HEK293T (cell line): ENCODE results near the gene ADIPOR1.

Experiments used
- CTCF ChIA-PET: fragments of 350-600 bp; formaldehyde crosslinking; extraction: SDS; loops from one replicate; lab custom pipeline; 2021; ENCODE audit warnings: antibody characterized with exemption, inconsistent platforms; lab: Yijun Ruan, JAX
- POLR2A ChIA-PET: fragments of 350-600 bp; formaldehyde crosslinking; extraction: SDS; loops from one replicate; lab custom pipeline; 2020; ENCODE audit warnings: antibody characterized with exemption, inconsistent platforms; lab: Yijun Ruan, JAX
- DNase-seq: peaks from one replicate; pipeline ENCODE4 v3.0.0; 2012; ENCODE audit warnings: mixed read lengths; ENCODE audit errors: extremely low spot score
- ARNT ChIP-seq: fragments of 450-650 bp; IDR thresholded peaks from 2 replicates; pipeline ENCODE4 v1.6.1; 2017; ENCODE audit warnings: mild to moderate bottlenecking
- BHLHE40 ChIP-seq: fragments of 450-650 bp; IDR thresholded peaks from 2 replicates; pipeline ENCODE4 v1.6.1; 2016; ENCODE audit warnings: mild to moderate bottlenecking, moderate library complexity, borderline replicate concordance
- CTBP1 ChIP-seq: fragments of 450-650 bp; IDR thresholded peaks from 2 replicates; pipeline ENCODE4 v1.6.1; 2016; ENCODE audit warnings: borderline replicate concordance
- ELF4 ChIP-seq: fragments of 450-650 bp; IDR thresholded peaks from 2 replicates; pipeline ENCODE4 v1.6.1; 2017; ENCODE audit warnings: antibody characterized with exemption
- FOXA1 ChIP-seq: fragments of 450-650 bp; IDR thresholded peaks from 2 replicates; pipeline ENCODE4 v1.6.1; 2016; ENCODE audit warnings: mild to moderate bottlenecking
- FOXK2 ChIP-seq: fragments of 450-650 bp; IDR thresholded peaks from 2 replicates; pipeline ENCODE4 v1.6.1; 2016; ENCODE audit warnings: mild to moderate bottlenecking
- FOXM1 ChIP-seq: fragments of 450-650 bp; IDR thresholded peaks from 2 replicates; pipeline ENCODE4 v1.6.1; 2017; ENCODE audit warnings: mild to moderate bottlenecking, borderline replicate concordance
- HDGF ChIP-seq: fragments of 450-650 bp; IDR thresholded peaks from 2 replicates; pipeline ENCODE4 v1.6.1; 2017; ENCODE audit warnings: antibody characterized with exemption, borderline replicate concordance
- L3MBTL2 ChIP-seq: fragments of 450-650 bp; conservative IDR thresholded peaks from 2 replicates; pipeline ENCODE4 v1.6.1; 2016; ENCODE audit warnings: mild to moderate bottlenecking
- LEF1 ChIP-seq: fragments of 450-650 bp; IDR thresholded peaks from 2 replicates; pipeline ENCODE4 v1.6.1; 2017; ENCODE audit warnings: mild to moderate bottlenecking, borderline replicate concordance
- NFRKB ChIP-seq: fragments of 450-650 bp; IDR thresholded peaks from 2 replicates; pipeline ENCODE4 v1.6.1; 2016; ENCODE audit warnings: mild to moderate bottlenecking, moderate library complexity
- PKNOX1 ChIP-seq: fragments of 450-650 bp; IDR thresholded peaks from 2 replicates; pipeline ENCODE4 v1.6.1; 2016
- SP1 ChIP-seq: fragments of 450-650 bp; IDR thresholded peaks from 2 replicates; pipeline ENCODE4 v1.6.1; 2017
- SUZ12 ChIP-seq: fragments of 450-650 bp; IDR thresholded peaks from 2 replicates; pipeline ENCODE4 v1.6.1; 2016; ENCODE audit warnings: mild to moderate bottlenecking
- TARDBP ChIP-seq: fragments of 450-650 bp; IDR thresholded peaks from 2 replicates; pipeline ENCODE4 v1.6.1; 2016
- ZNF384 ChIP-seq: fragments of 450-650 bp; IDR thresholded peaks from 2 replicates; pipeline ENCODE4 v1.6.1; 2016

The ADIPOR1 gene

GRCh38 chr1:202952099-202952498 lies 6.0 kb downstream of the ADIPOR1 start:
- POLR2A ChIA-PET: no interaction called here

GRCh38 chr1:202951437-202951836 lies 6.7 kb downstream of the ADIPOR1 start:
- ChIA-PET CTCF (interaction anchor here (1.1 kb wide), 1 partner anchor 8 kb away, joined by 3 read pairs; no protein-coding TSS in a partner anchor), POLR2A (no interaction called here)
- DNase-seq: no peak
- TF ChIP-seq BHLHE40: no peak
- no peak for TF ChIP-seq L3MBTL2
- TF ChIP-seq HDGF: no peak
- TF ChIP-seq LEF1: no peak
- no peak for TF ChIP-seq FOXA1
- TF ChIP-seq FOXM1: no peak
- TF ChIP-seq PKNOX1: no peak
- TF ChIP-seq CTBP1: no peak
- TF ChIP-seq TARDBP: no peak
- no peak for TF ChIP-seq SUZ12
- TF ChIP-seq NFRKB: no peak
- TF ChIP-seq ELF4: no peak
- TF ChIP-seq ARNT: no peak
- no peak for TF ChIP-seq ZNF384
- no peak for TF ChIP-seq FOXK2
- TF ChIP-seq SP1: no peak

More at GRCh38 chr1:202952099-202952498, 6.0 kb downstream of the ADIPOR1 start:
- no peak for TF ChIP-seq ELF4
- TF ChIP-seq NFRKB: no peak
- TF ChIP-seq CTBP1: no peak
- TF ChIP-seq LEF1: no peak
- TF ChIP-seq HDGF: no peak
- no peak for TF ChIP-seq FOXK2
- no peak for TF ChIP-seq ZNF384
- no peak for DNase-seq
- CTCF ChIA-PET: interaction anchor here (1.1 kb wide), 1 partner anchor 9 kb away, joined by 3 read pairs; no protein-coding TSS in a partner anchor

GRCh38 chr1:202945483-202945882 lies 12.6 kb downstream of the ADIPOR1 start:
- TF ChIP-seq BHLHE40 (no peak), SUZ12 (no peak), ZNF384 (no peak), NFRKB (no peak), FOXM1 (no peak), TARDBP (no peak), LEF1 (no peak), ARNT (no peak), ELF4 (no peak), CTBP1 (no peak), L3MBTL2 (no peak), HDGF (no peak), PKNOX1 (no peak), FOXA1 (no peak), FOXK2 (no peak), SP1 (no peak)
- ChIA-PET POLR2A (interaction anchor here (2.2 kb wide), 1 partner anchor 14 kb away, joined by 9 read pairs; no protein-coding TSS in a partner anchor), CTCF (interaction anchor here (0.7 kb wide), 1 partner anchor 26 kb away, joined by 6 read pairs; no protein-coding TSS in a partner anchor)
- DNase-seq: no peak

- POLR2A ChIA-PET: interaction anchor here (1.3 to 2.2 kb wide), 2 partner anchors 9 to 15 kb away, joined by 3 to 9 read pairs; no protein-coding TSS in a partner anchor
- CTCF ChIA-PET: interaction anchor here (1.1 kb wide), 1 partner anchor 17 kb away, joined by 3 read pairs; the partner anchor contains the start of gene KLHL12
- no peak for DNase-seq
- TF ChIP-seq L3MBTL2: no peak
- TF ChIP-seq ELF4: no peak
- no peak for TF ChIP-seq ARNT
Measured at GRCh38 chr1:202944438-202944921, 13.6 kb downstream of the ADIPOR1 start.

- DNase-seq: no peak
- ChIA-PET CTCF (no interaction called here), POLR2A (no interaction called here)
- TF ChIP-seq FOXA1 (no peak), TARDBP (no peak), BHLHE40 (no peak), L3MBTL2 (no peak), NFRKB (no peak), HDGF (no peak), FOXK2 (no peak), ZNF384 (no peak), ELF4 (no peak)
Measured at GRCh38 chr1:202942426-202942825, 15.7 kb downstream of the ADIPOR1 start.

- DNase-seq: no peak
- ChIA-PET POLR2A (no interaction called here), CTCF (no interaction called here)
- TF ChIP-seq CTBP1: no peak
- no peak for TF ChIP-seq FOXK2
- no peak for TF ChIP-seq BHLHE40
- TF ChIP-seq ARNT: no peak
- no peak for TF ChIP-seq PKNOX1
- TF ChIP-seq TARDBP: no peak
- TF ChIP-seq FOXA1: no peak
Measured at GRCh38 chr1:202941372-202941771, 16.7 kb downstream of the ADIPOR1 start.
